Prostate gland (tissue), 2 donors: ENCODE results near the gene ACTR1A. TPM values are rescaled to one million over a fixed set of nuclear protein-coding genes. Genes with fewer than 3 reads are reported as not detected.

Source experiments
- DNase-seq: peaks from one replicate; pipeline ENCODE4 v3.0.0-alpha.2; 2019; ENCODE audit warnings: low spot score
- H3K27ac ChIP-seq, 2 donors: fragments of 200-600 bp; sonication (generic); 2 replicates each; pipeline ENCODE4 v1.5.1; 2017 to 2019
- H3K27me3 ChIP-seq: fragments of 200-600 bp; sonication (generic); replicated peaks from 2 replicates; pipeline ENCODE4 v1.5.1; 2019; ENCODE audit not compliant: insufficient read depth
- H3K36me3 ChIP-seq, 2 donors: fragments of 200-600 bp; sonication (generic); 1 replicate in 1 of 2; 2 replicates in 1 of 2; pipeline versions ENCODE4 v1.5.1 to v1.8.1; 2017 to 2019
- H3K4me1 ChIP-seq: fragments of 200-600 bp; sonication (generic); replicated peaks from 2 replicates; pipeline ENCODE4 v1.5.1; 2019
- H3K4me3 ChIP-seq, 2 donors: fragments of 200-600 bp; sonication (generic); 2 replicates each; pipeline ENCODE4 v1.5.1; 2017 to 2019
- H3K9me3 ChIP-seq: fragments of 200-600 bp; sonication (generic); 2 replicates; pipeline ENCODE4 v1.5.1; 2017
- CTCF ChIP-seq, 4 experiments: fragments of 200-600 bp in 2 of 4; fragments of 450-650 bp in 2 of 4; sonication (generic) in 2 of 4; IDR thresholded peaks; 1 replicate in 3 of 4; 2 replicates in 1 of 4; pipeline ENCODE4 v1.5.1; 2016 to 2019; ENCODE audit warnings: antibody characterized with exemption in 4 of 4, mild to moderate bottlenecking in 2 of 4, moderate library complexity in 2 of 4
- POLR2A ChIP-seq: fragments of 450-650 bp; IDR thresholded peaks from one replicate; pipeline ENCODE4 v1.6.1; 2016; ENCODE audit warnings: antibody characterized with exemption, mild to moderate bottlenecking
- POLR2AphosphoS5 ChIP-seq: sonication (generic); formaldehyde crosslinking; IDR thresholded peaks from one replicate; pipeline ENCODE4 v1.6.1; 2017; ENCODE audit warnings: antibody characterized with exemption
- WGBS: methylation state at CpG from one replicate; pipeline ENCODE4 v1.1.5; 2018; 5-methylcytosine and 5-hydroxymethylcytosine counted together
- intact Hi-C: fragments of 100-400 bp; cut with DNase I; formaldehyde crosslinking; loops from one replicate; pipeline ENCODE4 v1.14.2; 2022
- total RNA-seq, 2 donors: library from RNA; depleted of rRNA; stranded (reverse); fragments of >200 nt; gene quantifications; one replicate each; pipeline ENCODE4 v1.1.0, GENCODE V29; 2016

Gene ACTR1A
- total RNA-seq, 2 donors from 2014 or later, result 75.6 to 95.9 TPM

- TF ChIP-seq CTCF (IDR thresholded peaks at IDR 0.05) (no peak), POLR2AphosphoS5 (no peak), POLR2A (no peak)
- no peaks in the 10 kb centered on the region for H3K9me3 ChIP-seq
- peak overlapping the region in 1 of 2 donors; percentile 30 for H3K27ac ChIP-seq
- intact Hi-C loops, result no loop called here
- no peak overlapping the region for H3K4me3 ChIP-seq
- no peaks in the 10 kb centered on the region for H3K36me3 ChIP-seq
- WGBS, result 65% methylated on average over 6 of the region's 6 CpGs
- peaks cover 5% of the 10 kb centered on the region for H3K4me1 ChIP-seq
- no peak for DNase-seq
- H3K27me3 ChIP-seq, result no peaks in the 10 kb centered on the region
These were observed 39.9 kb downstream of the ACTR1A start for GRCh38 chr10:102462512-102463054.

GRCh38 chr10:102461187-102462054 is 41.1 kb downstream of the ACTR1A start:
- H3K27ac ChIP-seq, result peak overlapping the region in 1 of 2 donors; percentile 49
- H3K9me3 ChIP-seq, result no peaks in the 10 kb centered on the region
- H3K4me1 ChIP-seq, result peaks cover 5% of the 10 kb centered on the region
- peak; percentile 92 for DNase-seq
- H3K27me3 ChIP-seq, result no peaks in the 10 kb centered on the region
- 4% methylated on average over 54 of the region's 54 CpGs for WGBS
- H3K4me3 ChIP-seq, result peak overlapping the region; percentile 37 to 48
- intact Hi-C loops, result no loop called here
- TF ChIP-seq POLR2AphosphoS5 (peak; percentile 97), CTCF (IDR thresholded peaks at IDR 0.05) (peak in 1 of 4 experiments; percentile 9), POLR2A (peak; percentile 52)
- no peaks in the 10 kb centered on the region for H3K36me3 ChIP-seq

GRCh38 chr10:102460836-102461186 is 41.7 kb downstream of the ACTR1A start:
- Histone ChIP-seq H3K27me3 (no peaks in the 10 kb centered on the region), H3K4me1 (peaks cover 5% of the 10 kb centered on the region), H3K36me3 (no peaks in the 10 kb centered on the region), H3K27ac (peak overlapping the region in 1 of 2 donors; percentile 49), H3K9me3 (no peaks in the 10 kb centered on the region), H3K4me3 (peak overlapping the region; percentile 37 to 48)
- no peak for DNase-seq
- intact Hi-C loops, result no loop called here
- TF ChIP-seq CTCF (IDR thresholded peaks at IDR 0.05) (no peak), POLR2A (no peak)
- WGBS, result 5% methylated on average over 8 of the region's 8 CpGs

GRCh38 chr10:102458656-102459055 is 43.9 kb downstream of the ACTR1A start:
- intact Hi-C loops, result no loop called here
- Histone ChIP-seq H3K27ac (no peak overlapping the region), H3K27me3 (no peaks in the 10 kb centered on the region), H3K4me1 (peaks cover 5% of the 10 kb centered on the region), H3K9me3 (no peaks in the 10 kb centered on the region), H3K36me3 (no peaks in the 10 kb centered on the region), H3K4me3 (no peak overlapping the region)
- TF ChIP-seq CTCF (IDR thresholded peaks at IDR 0.05) (no peak), POLR2AphosphoS5 (no peak), POLR2A (no peak)
- WGBS, result 77% methylated on average over 4 of the region's 4 CpGs
- DNase-seq, result no peak
